ENCODE measurements around the gene STAT5B. TPM values are rescaled to one million over a fixed set of nuclear protein-coding genes. Genes with fewer than 3 reads are reported as not detected.
"Not testable (repeated sequence)": the region's sequence is repeated elsewhere in the genome, so short reads cannot be mapped to it uniquely, and the experiment has no call there.

The STAT5B gene
- total RNA-seq, 4 donors from 2014 or later: 57.6 to 72.6 (median 63.3) TPM

DNA sequence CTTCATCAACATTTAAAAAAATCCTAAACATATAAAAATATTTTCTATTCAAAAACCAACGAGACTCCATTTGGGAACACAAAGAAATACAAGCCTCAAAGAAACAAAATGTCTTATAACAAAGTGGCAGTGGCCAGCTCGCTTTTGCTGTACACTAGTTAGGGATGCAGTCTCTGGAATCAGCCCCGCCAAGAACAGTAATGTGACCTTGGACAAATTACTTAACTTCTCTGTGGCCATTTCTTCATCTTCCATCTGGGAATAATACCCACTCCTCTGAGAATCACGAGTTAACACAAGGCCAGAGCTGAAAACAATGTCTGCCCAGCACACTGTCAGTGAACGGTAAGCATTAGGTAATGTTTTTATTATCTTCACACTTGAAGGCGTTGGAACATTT is 5.6 kb downstream of the STAT5B start:
- TF ChIP-seq, protein P1, sequence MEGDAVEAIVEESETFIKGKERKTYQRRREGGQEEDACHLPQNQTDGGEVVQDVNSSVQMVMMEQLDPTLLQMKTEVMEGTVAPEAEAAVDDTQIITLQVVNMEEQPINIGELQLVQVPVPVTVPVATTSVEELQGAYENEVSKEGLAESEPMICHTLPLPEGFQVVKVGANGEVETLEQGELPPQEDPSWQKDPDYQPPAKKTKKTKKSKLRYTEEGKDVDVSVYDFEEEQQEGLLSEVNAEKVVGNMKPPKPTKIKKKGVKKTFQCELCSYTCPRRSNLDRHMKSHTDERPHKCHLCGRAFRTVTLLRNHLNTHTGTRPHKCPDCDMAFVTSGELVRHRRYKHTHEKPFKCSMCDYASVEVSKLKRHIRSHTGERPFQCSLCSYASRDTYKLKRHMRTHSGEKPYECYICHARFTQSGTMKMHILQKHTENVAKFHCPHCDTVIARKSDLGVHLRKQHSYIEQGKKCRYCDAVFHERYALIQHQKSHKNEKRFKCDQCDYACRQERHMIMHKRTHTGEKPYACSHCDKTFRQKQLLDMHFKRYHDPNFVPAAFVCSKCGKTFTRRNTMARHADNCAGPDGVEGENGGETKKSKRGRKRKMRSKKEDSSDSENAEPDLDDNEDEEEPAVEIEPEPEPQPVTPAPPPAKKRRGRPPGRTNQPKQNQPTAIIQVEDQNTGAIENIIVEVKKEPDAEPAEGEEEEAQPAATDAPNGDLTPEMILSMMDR (IDR thresholded peaks at IDR 0.05): no peak
- no peak for TF ChIP-seq POLR2A (IDR thresholded peaks at IDR 0.05)
- no peak for DNase-seq
- Histone ChIP-seq H3K9me3 (no peaks in the 10 kb centered on the region), H3K4me1 (peaks cover 4 to 12% of the 10 kb centered on the region in 2 donors), H3K4me3 (replicated peaks in 1 of 3) (no peak overlapping the region), H3K27ac (no peak overlapping the region), H3K36me3 (no peaks in the 10 kb centered on the region), H3K27me3 (no peaks in the 10 kb centered on the region)
- intact Hi-C loops (cut with DNase I): no loop called here
- WGBS, 2 donors: 78 to 84% methylated on average over 6 of the region's 6 CpGs

DNA sequence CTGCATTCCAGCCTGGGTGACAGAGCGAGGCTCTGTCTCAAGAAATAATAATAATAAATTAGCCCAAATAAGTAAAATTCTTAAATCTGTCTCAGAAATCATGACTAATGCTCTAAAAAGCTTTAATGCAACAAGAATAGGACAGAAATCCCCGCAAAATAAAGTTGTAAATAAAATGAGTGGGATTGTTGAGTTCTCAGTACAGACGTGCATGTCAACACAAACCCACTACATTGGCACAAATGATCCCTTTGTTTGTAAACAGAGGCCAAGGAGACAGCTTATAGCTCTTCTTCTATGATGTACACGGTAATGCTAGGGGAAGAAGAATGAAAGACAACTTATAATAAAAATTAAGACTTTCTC is 6.0 kb downstream of the STAT5B start:
- Histone ChIP-seq H3K27ac (no peak overlapping the region), H3K9me3 (no peaks in the 10 kb centered on the region), H3K4me3 (replicated peaks in 1 of 3) (no peak overlapping the region), H3K27me3 (no peaks in the 10 kb centered on the region), H3K4me1 (peaks cover 2 to 12% of the 10 kb centered on the region in 2 donors), H3K36me3 (no peaks in the 10 kb centered on the region)
- TF ChIP-seq, protein P1 (IDR thresholded peaks at IDR 0.05): no peak
- no peak for TF ChIP-seq POLR2A (IDR thresholded peaks at IDR 0.05)
- WGBS, 2 donors: 72 to 84% methylated on average over 4 of the region's 4 CpGs
- DNase-seq: no peak
- intact Hi-C loops (cut with DNase I): no loop called here

DNA sequence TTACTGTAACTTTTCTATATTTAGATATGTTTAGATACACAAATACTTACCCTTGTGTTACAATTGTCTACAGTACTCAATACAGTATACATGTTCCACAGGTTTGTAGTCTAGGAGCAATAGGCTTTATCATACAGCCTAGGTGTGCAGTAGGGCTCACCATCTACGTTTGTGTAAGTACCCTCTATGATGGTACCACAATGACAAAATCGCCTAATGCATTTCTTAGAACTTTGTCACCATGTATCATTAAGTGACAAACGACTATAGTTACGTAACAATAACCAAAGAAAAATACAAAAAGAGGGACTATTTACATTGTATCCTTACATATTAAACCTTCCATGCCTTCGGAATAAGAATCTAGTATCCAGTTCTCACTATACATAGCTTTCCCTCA is 8.0 kb downstream of the STAT5B start:
- no peak for DNase-seq
- H3K27ac ChIP-seq: no peak overlapping the region
- H3K4me3 ChIP-seq (replicated peaks in 1 of 3): no peak overlapping the region
- no peaks in the 10 kb centered on the region for H3K36me3 ChIP-seq
- H3K4me1 ChIP-seq: peaks cover 0 to 2% of the 10 kb centered on the region in 2 donors
- TF ChIP-seq POLR2A (IDR thresholded peaks at IDR 0.05): no peak
- TF ChIP-seq, protein P1 (IDR thresholded peaks at IDR 0.05): no peak
- 91 to 94% methylated on average over 5 of the region's 5 CpGs for WGBS, 2 donors
- no peaks in the 10 kb centered on the region for H3K9me3 ChIP-seq
- H3K27me3 ChIP-seq: no peaks in the 10 kb centered on the region
- intact Hi-C loops (cut with DNase I): no loop called here

DNA sequence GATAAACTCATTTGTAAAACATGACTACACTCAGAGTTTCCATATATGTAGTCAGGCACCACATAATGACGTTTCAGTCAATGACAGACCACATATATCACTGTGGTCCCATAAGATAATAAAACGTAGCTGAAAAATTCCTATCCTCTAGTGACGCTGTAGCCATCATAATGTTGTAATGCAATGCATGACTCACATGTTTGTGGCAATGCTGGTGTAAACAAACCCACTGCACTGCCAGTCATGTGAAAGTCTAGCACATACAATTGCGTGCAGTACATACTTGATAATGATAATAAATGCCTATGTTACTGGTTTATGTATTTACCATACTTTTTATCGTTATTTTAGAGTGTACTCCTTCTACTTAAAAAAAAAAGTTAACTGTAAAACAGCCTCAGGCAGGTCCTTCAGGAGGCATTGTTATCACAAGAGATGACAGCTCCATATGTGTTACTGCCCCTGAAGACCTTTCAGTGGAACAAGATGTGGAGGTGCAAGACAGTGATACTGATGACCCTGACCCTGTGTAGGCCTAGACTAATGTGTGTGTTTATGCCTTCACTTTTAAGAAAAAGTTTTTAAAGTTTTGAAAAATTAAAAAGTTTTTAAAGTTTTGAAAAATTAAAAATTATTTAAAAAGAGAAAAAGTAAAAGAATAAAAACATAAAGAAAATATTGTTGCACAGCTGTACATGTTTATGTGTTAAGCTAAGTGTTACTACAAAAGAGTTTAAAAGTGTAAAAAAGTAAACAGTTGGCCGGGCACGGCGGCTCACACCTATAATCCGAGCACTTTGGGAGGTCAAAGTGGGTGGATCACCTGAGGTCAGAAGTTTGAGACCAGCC is 9.0 kb downstream of the STAT5B start:
- Histone ChIP-seq H3K27me3 (no peaks in the 10 kb centered on the region), H3K4me1 (peaks cover 0 to 2% of the 10 kb centered on the region in 2 donors), H3K36me3 (no peaks in the 10 kb centered on the region), H3K27ac (no peak overlapping the region), H3K9me3 (no peaks in the 10 kb centered on the region), H3K4me3 (replicated peaks in 1 of 3) (no peak overlapping the region)
- WGBS, 2 donors: 84 to 85% methylated on average over 9 of the region's 9 CpGs
- intact Hi-C loops (cut with DNase I): no loop called here
- TF ChIP-seq POLR2A (IDR thresholded peaks at IDR 0.05): no peak
- TF ChIP-seq, protein P1 (IDR thresholded peaks at IDR 0.05): no peak
- no peak for DNase-seq

DNA sequence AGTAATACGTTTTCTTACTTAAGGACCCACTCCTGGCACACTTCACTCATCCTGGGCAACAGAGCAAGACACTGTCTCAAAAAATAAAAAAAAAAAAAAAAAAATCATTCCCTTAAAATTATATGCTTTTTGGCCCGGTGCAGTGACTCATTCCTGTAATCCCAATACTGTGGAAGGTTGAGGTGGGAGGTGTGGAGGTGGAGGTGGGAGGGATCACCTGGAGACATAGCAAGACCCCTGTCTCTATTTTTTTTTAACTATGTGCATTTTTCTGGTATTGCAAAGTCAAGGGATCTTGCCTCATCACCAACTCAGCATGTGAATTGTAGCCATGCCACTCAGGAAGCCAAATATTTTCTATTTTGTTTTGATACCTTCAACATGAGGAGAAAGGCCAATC is 9.7 kb downstream of the STAT5B start:
- Histone ChIP-seq H3K27ac (no peak overlapping the region), H3K9me3 (no peaks in the 10 kb centered on the region), H3K27me3 (no peaks in the 10 kb centered on the region), H3K36me3 (no peaks in the 10 kb centered on the region), H3K4me3 (replicated peaks in 1 of 3) (no peak overlapping the region), H3K4me1 (peaks cover 0 to 2% of the 10 kb centered on the region in 2 donors)
- intact Hi-C loops (cut with DNase I): no loop called here
- no peak for DNase-seq
- TF ChIP-seq, protein P1 (IDR thresholded peaks at IDR 0.05): no peak
- no peak for TF ChIP-seq POLR2A (IDR thresholded peaks at IDR 0.05)
- WGBS, 2 donors: 73 to 88% methylated on average over 2 of the region's 2 CpGs

DNA sequence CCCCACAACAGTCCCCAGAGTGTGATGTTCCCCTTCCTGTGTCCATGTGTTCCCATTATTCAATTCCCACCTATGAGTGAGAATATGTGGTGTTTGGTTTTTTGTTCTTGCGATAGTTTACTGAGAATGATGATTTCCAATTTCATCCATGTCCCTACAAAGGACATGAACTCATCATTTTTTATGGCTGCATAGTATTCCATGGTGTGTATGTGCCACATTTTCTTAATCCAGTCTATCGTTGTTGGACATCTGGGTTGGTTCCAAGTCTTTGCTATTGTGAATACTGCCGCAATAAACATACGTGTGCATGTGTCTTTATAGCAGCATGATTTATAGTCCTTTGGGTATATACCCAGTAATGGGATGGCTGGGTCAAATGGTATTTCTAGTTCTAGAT is 11.8 kb downstream of the STAT5B start:
- H3K9me3 ChIP-seq; H3K4me1 ChIP-seq; intact Hi-C loops (cut with DNase I); H3K27me3 ChIP-seq; H3K4me3 ChIP-seq (replicated peaks in 1 of 3); H3K36me3 ChIP-seq; H3K27ac ChIP-seq; DNase-seq: not testable (repeated sequence)
- 93% methylated on average over 3 of the region's 4 CpGs; no CpG with 5 or more reads in 1 of the 2 donors for WGBS, 2 donors

All from thyroid gland (tissue), 4 donors.